GM19025 (cell line): ENCODE results near the gene TMEM184B.
"Not testable (repeated sequence)": the region's sequence is repeated elsewhere in the genome, so short reads cannot be mapped to it uniquely, and the experiment has no call there.

Experiments used
- ATAC-seq: cut with Tn5 transposase; IDR thresholded peaks from one replicate; pipeline ENCODE4 v1.9.1; 2021; ENCODE audit warnings: mild to moderate bottlenecking, low read depth, moderate library complexity; ENCODE audit not compliant: unreplicated experiment

Gene TMEM184B

DNA sequence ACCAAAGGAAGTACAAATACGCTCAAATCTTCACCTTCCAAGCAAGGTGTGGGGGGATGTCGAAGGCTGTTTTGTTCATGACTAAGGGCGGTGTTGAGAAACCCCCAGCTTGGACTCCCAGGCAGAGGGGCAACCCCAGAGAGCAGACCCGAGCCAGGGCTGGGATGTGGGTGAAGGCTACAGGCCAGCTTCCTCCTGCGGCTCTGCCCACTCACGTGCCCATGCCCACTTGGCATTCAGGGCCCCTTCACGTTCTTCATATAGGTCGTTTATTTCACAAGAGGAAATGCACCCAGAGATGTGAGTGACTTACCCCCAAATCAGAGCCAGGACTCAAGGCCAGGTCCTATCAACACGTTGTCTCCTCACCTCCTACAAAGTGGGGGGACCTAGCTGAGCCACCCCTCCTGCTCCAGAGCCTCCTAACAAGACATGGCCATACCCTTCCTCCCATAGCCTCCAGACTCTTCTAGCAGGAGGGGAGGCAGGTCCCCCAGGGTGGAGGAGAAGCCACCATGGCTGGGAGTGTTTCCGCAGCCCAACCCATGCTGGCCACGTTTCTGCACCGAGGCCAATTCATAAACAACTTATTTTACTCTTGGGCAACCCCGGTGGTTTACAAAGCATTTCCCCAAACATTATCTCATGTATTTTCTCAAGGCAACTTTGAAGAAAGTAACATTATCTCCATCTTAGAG, 22.0 kb downstream of the TMEM184B start:
- ATAC-seq = no peak

DNA sequence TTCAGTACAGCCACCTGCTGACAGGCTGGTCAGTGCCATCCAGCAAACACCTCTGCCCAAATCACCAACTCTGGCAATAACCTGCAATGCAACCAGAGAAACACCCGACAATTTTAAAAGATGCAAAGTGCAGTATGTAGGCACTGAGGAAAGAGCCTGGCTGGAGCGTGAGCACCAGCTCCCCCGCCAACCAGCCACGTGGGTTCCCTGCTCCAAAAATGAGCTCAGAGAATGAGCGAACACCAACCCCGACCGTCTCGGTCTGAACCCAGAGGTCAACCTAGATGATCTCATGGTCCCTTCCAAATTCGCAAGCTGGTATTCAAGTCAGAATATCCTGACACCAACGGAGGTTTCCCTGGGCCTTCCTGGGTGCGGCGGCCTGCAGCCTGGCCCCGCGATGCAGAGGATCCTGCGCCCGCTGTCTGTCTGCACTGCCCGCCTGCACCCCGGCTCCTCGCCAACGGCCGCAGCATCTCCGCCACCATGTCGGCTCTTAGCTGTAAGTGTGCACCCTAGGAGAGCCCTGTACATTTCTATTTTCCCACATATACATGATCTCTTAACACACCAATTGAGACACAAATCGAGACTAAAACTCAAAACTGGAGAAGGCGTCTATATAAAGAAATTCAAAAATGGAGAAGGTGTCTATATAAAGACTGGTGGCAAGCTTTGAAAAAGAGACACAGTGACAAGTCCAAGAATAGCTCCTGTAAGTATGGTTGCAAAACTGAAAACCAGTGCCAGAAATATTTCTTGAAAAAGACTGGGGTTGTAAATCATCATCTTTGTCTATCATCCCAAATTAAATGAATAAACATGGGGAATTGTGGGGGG, 22.8 kb downstream of the TMEM184B start:
- no peak for ATAC-seq

DNA sequence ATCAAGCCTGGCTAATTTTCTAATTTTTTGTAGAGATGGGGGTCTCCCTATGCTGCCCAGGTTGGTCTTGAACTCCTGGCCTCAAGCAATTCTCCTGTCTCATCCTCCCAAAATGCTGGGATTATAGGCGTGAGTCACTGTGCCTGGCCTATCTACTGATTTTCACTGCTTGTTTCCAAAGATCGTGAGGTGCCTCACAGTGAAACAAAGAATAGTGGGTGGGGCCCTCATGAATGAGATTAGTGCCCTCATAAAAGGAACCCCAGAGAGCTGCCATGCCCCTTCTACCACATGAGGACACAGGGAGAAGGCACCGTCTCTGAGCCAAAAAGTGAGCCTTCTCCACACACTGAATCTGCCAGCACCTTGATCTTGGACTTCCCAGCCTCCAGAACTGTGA, 23.5 kb downstream of the TMEM184B start:
- no peak for ATAC-seq

DNA sequence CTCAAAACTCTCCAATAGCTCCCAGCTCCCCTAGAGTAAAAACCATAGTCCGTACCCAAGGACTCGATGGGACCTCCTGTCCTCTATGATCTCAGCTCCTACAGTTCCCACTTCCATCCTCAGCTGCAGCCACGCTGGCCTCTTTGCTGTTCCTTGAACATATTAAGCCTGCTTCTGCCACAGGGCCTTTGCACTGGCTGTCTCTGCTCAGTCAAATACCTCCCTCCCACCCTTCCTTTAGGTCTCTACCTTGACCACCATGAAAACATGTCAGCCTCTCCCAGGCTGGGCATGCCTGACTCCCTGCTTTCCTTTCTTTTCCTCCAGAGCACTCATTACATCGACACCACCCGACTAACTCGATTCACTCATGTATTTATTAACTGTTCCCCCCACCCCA, 24.5 kb downstream of the TMEM184B start:
- no peak for ATAC-seq

DNA sequence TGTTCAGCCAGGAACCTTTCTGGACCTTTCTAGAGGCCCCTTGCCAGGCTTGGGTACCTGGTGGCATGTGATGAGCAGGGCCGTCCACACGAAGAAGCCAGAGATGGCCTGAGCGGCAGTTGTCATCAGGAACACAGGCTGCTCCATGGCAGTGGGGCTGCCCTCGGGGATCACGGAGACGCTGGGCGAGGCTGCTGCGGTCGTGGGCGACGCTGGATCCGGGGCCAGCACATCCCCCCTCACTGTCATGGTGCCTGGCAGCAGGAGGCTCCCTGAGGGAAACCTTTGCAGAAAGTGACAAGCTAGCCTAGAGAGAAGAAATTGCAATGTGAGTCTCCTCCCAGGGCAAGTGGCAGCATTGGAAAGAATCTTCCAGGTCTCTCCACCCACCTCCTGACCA, 25.1 kb downstream of the TMEM184B start:
- no peak for ATAC-seq

DNA sequence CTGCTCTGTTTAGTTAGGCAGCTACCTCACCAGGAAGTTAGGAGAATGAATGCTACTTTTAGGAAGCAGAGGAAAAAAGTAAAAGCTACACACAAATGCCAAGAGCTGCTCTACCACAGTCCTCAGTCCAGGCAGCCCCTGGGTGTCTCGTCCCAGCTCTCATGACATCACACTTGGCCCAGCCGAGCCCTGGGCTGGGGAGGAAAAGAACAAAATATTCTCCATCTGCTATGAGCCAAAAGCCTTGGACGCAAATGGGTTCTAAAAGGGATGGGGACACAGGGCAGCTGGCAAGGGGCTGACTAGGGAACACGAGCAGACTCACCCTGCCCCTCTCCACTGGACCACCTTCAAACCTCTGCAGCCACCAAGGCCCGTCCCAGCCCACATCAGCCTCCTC, 26.1 kb downstream of the TMEM184B start:
- no peak for ATAC-seq

DNA sequence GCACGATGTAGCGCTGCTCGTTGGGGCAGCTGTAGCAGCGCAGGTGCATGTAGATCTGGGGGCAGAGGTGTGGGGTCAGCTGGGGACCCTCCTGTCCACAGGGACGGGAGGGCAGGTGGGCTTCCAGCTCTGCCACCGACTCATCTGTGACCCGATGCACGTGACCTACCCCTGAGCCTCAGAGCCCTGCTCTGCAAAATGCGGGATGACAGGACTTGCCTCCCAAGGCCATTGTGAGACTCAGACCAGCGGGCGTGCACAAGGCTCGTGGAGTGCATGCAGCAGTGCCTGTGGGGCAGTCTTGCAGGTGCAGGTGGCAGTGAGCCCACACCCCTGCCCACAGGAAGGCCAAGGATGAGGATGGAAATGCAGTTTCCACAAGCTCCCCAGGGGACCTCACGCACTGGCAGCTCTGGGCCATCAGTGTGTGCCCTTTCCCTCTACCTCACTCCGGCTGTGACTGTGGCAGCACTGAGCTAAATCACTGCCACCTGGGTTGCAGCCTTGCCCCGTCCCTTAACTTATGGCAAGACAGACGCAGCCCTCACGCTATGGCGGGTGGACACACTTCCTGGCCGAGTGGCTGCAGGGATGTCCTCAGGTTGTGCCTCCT, 26.7 kb downstream of the TMEM184B start:
- ATAC-seq = no peak

DNA sequence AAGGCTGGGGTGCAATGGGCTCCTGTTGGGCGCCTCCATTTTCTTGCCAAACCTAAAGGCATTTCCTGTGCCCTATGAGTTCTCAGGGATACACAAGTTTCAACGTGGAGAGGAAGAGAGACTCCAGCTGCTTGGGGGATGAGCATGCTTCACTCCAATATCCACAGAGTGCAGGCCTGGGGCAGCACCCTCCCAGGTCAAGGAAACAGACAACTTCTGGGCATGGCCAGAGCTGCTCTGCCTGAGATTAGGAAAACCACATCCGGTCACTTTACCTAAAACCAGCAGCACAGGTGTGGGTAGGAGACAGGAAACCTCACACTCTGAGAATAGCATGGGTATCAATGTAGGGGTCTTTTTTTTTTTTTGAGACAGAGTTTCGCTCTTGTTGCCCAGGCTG, 28.7 kb downstream of the TMEM184B start:
- ATAC-seq = no peak

DNA sequence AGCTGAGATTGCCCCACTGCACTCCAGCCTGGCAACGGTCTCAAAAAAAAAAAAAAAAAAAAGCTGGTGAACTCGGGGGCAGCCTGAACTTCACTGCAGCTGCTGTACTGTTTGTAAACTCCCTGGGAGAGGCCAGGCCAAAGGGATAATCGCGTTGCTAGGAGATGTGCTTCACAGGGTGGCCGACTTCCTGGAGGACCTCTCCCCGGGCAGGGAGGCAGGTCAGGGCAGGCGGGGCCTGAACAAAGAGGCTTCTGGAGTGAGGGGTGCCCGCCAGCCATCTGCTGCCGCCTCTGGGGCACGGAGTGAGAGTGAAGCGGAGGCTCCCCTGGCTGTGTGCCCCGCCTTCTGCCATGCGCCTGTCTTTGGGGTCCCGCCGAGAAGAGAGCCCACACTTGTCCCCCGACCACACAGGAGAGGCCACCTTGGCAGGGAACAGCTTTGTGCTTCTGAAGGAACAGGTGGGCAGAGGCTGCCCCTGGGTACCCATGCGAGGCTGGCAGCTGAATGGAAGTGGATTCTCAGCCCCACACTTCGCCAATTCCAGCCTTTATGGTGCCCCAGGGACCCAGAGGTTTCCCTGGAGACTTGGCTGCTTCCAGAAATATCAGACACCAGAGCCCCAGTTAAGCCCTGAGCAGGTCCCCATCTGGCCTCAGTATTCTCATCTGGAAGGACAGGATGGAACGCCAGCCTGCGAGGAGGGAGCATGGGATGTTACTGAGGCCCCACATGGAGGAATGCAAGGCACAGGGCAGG, 29.6 kb downstream of the TMEM184B start:
- no peak for ATAC-seq

DNA sequence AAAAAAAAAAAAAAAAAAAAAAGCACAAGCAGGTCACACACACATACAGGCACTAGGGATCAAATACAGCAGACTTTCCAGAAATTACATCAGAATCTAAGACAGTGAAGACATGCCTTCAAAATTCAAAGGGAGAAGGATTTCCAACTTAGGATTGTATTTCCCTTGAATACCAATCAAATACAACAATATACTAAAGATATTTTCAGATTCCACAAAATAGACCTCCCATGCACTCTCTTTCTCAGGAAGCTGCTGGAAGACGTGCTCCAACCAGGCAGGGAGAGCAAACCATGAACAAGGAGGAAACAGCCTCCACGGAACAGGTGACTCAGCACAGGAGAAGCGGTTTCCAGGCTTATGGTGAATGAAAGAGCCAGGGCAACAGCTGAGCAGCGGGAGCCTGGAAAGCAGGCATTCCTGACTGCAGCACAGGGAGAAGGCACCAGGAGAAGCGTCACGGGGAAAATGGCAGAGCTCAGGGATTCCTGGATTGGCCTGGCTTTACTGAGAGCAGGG, 32.0 kb downstream of the TMEM184B start:
- no peak for ATAC-seq

DNA sequence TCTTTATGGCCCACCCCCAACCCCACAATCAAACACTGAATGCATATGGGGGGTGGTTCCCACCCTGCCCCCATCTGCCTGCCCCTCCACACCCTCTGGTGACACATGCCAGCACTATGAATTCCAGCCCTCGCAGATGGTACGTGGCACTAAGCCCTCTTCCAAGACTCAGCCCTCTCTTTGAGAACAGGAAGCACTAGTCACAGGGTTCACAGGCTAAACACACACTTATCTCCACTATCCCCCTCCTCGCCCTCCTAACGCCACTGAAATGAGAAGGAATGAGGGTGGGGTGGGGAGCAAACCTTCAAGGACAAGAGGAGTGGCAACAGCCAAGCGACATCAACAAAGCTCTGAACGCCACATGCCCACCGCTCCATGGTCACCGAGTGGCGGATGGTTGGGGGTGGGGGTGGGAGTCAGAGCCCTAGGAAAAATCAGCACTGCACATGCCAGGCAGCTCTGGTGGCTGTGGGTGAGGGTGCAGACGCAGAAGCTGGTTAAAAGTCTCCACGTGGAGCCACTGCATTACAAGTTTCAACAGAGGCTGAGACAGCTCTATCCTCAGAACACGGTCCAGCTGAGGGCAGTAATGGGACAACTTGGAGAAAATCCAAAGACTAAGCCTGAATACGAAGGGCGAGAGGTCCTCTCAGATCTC, 33.6 kb downstream of the TMEM184B start:
- no peak for ATAC-seq

DNA sequence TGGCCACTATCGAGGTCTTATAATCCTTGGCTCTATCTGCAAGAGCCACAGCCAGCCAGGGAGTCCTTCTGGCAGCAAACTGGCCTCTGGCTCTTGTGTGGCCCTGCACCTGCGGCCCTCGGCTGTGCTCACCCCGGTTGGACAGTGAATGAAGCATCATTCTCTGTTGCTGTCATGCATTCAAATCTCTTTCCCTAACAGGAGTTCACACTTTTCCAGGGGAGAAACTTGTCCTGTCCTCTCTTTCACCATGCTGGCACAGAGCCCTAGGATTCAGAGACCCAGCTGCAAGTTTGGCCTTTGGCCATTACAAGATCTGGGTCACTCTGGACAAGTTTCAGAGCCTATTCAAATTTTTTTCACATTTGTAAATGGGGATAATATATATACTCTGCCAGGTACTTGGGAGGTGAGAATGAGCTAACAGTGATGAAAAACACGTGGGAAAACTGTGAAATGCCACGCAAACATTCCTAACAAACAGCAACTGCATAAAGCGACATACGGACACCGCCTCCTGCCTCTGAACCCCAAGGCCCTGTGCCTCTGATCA, 34.2 kb downstream of the TMEM184B start:
- ATAC-seq = no peak

DNA sequence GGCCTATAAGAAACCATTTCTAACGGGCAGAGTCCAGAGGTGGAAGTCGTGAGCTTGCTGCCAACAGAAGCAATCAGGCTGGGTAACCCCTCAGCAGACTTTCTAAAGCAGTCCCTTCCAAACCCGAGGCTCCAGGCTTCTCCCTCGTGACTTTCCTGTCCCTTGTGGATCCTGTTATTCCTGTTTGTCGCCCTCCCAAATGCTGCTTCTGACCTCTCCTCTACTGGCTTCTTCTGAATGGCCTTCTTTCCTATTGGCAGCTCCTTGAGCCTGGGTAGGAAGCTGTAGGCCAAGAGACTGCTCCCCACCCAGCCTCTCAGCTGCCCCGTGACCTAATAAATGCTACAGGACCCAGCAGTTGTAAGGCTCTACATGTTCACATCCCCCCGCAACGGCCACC, 36.0 kb downstream of the TMEM184B start:
- no peak for ATAC-seq

DNA sequence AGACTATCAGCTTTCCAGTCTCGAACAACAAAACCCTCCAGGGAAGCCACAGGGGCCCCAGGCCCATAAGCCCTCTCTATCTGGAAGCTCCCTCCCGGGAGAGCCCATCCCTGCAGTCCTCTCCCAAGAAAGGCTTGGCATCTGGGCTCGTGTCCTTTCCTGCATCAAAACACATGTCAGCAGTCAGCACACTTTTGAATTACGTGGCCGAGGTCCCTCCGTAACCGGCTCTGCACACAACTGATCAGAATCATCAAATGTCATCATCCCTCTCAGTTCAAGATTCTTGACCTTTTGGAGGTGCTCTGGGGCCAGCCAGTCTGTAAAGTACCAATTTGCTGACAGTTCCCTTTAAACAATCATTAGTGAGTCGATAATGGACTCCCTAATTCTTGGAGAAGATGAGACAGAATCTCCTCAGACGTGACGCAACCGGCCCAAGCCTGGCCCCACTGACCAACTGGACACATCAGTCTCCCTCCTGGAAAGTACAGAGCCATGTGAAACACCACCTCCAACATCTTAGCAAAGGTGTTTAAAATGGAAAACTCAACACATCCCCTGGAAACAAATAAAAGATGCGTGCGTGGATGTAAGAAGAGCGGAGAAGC, 37.5 kb downstream of the TMEM184B start:
- no peak for ATAC-seq

DNA sequence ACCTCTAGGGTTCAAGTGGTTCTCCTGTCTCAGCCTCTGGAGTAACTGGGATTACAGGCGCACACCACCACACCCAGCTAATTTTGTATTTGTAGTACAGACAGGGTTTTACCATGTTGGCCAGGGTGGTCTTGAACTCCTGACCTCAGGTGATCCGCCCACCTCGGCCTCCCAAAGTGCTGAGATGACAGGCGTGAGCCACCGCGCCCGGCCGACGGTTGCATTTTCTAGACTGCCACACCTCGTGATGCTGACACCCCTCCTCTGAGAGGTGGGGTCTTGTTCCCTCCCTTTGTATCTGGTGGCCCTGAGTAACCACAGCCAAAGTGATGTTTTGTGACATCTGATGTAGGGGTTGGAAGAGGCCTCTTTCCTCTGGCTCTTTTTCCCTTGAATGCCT, 39.0 kb downstream of the TMEM184B start:
- not testable (repeated sequence) for ATAC-seq

DNA sequence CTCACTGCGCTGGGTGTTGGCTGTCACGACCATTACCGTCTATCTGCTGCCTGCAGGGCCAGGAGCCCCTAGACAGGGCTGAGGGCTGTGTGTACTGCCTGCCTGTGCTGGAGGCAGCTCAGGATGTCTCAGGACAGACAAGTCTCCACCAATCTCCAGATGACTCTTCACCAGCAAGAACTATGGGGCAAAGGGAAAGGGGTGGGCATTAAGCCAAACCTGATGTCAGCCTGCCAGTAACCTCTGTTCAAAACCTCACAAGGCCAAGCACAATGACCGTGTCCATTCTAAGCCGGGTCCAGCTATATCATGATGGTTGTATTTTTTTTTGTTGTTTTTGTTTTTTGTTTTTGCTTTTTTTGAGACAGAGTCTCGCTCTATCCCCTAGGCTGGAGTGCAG, 39.4 kb downstream of the TMEM184B start:
- ATAC-seq = no peak

DNA sequence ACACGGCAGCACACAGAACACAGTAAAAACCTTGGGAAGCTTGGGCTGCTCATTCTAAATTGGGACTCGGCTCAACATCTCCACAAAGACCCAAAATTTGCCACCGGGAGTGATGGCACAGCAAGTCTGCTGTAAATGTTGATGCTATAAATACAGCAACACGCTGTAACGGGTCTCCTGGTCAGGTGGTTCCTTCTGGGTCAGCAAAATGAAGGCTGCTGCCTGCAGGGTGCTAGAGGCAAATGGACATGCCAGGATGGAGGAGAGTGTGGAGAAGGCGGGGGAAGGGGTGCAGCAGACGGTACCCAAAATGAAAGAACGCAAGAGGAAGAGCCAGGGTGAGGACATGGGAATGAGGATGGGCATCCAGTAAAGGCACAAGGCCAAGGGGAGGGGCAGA, 40.6 kb downstream of the TMEM184B start:
- no peak for ATAC-seq

DNA sequence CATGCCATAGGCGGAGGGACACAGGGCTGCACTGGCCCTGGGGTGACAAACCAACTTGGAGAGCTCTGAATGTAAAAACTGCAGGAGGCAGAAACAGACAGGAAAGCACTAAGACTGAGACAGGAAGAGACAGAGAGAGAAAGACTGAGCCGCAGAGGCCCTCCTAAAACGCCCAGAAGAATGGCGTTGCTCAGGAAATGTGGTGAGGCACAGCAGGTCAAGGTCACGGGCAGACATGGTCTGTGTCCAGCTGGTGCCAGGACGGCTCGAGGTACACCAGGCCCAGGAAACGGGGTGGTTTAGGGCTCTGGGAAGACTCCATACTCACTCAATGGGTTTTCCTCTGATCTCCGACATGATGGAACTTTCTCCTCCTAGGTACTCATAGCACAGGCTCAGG, 41.9 kb downstream of the TMEM184B start:
- no peak for ATAC-seq

DNA sequence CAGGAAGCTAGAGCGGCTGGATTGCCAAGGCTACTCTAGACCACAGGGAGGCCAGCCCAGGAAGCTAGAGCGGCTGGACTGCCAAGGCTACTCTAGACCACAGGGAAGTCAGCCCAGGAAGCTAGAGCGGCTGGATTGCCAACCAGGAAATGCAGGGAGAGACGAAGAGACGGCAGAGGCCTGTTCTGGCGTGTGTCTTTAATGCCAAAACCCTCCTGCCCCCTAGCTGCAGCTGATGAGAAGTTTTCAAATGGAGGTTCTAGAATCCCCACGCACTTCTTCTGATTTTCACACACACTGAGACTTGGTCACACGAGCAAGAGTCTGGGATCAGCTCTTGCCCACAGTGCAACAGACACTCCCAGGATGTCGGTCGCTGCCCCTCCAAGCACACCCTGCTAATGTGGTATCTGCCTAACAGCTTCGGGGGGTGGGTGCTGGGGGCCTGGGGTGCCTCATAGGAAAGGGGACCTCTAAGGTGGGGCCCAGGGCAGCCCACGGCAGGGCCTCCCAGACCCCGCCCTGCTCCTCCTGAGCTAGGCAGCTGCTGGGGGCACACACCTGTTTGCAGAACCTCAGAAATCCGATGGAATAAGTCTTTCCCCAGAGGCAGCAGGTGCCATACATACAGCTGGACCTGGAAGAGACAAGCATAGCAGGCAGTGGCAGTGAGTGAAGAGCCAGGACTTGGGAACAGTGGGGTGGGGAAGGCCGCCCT, 42.5 kb downstream of the TMEM184B start:
- ATAC-seq = no peak
